CD4-positive, alpha-beta T cell (primary cell): ENCODE data around the gene FUT7. TPM values are rescaled to one million over a fixed set of nuclear protein-coding genes. Genes with fewer than 3 reads are reported as not detected.

Experiments used
- ATAC-seq: fragments of 200-7000 bp; cut with Tn5 transposase; one replicate; pipeline ENCODE4 v1.10.0; 2022; ENCODE audit warnings: mild to moderate bottlenecking; ENCODE audit not compliant: poor library complexity
- CTCF ChIA-PET: fragments of 350-600 bp; sonication (Branson Sonifier 250); formaldehyde crosslinking; loops from one replicate; lab custom pipeline; 2021; ENCODE audit warnings: antibody characterized with exemption, inconsistent platforms; lab: Charles Lee
- POLR2A ChIA-PET: fragments of 350-600 bp; sonication (Branson Sonifier 250); formaldehyde crosslinking; loops from one replicate; lab custom pipeline; 2021; ENCODE audit warnings: antibody characterized with exemption, inconsistent platforms; lab: Charles Lee
- DNase-seq, 14 experiments: peaks; one replicate each; pipeline ENCODE4 v3.0.0-alpha.2; 2013 to 2020; ENCODE audit warnings: mixed read lengths in 2 of 14
- H3K27ac ChIP-seq, 2 donors: one replicate each; pipeline versions ENCODE4 v1.5.1 to v1.7.0; 2013; ENCODE audit warnings: low read length in 2 of 2, low read depth in 1 of 2, mild to moderate bottlenecking in 1 of 2
- H3K27me3 ChIP-seq, 2 experiments: 1 replicate in 1 of 2; 2 replicates in 1 of 2; pipeline versions ENCODE4 v1.6.1 to v1.7.0; 2013; ENCODE audit warnings: low read length in 2 of 2, control low read depth in 1 of 2, mild to moderate bottlenecking in 1 of 2, moderate library complexity in 1 of 2; ENCODE audit not compliant: insufficient read depth in 2 of 2, control insufficient read depth in 1 of 2
- H3K36me3 ChIP-seq: one replicate; pipeline ENCODE4 v1.6.1; 2013; ENCODE audit warnings: low read length, control low read depth; ENCODE audit not compliant: insufficient read depth
- H3K4me1 ChIP-seq: one replicate; pipeline ENCODE4 v1.6.1; 2013; ENCODE audit warnings: low read length, control low read depth; ENCODE audit not compliant: insufficient read depth
- H3K4me3 ChIP-seq: one replicate; pipeline ENCODE4 v1.5.1; 2013; ENCODE audit warnings: mild to moderate bottlenecking, low read length, moderate library complexity
- H3K9me3 ChIP-seq, 2 experiments: 1 replicate in 1 of 2; 2 replicates in 1 of 2; pipeline versions ENCODE4 v1.6.1 to v1.7.0; 2013; ENCODE audit warnings: low read length in 2 of 2, mild to moderate bottlenecking in 2 of 2, control low read depth in 1 of 2, moderate library complexity in 1 of 2; ENCODE audit not compliant: control insufficient read depth in 1 of 2, insufficient read depth in 1 of 2
- H3K27ac Mint-ChIP-seq: one replicate; pipeline ENCODE4 v1.8.0; 2020; ENCODE audit warnings: mixed read lengths
- H3K27me3 Mint-ChIP-seq: one replicate; pipeline ENCODE4 v1.8.0; 2021; ENCODE audit warnings: mixed read lengths
- H3K36me3 Mint-ChIP-seq: one replicate; pipeline ENCODE4 v1.8.0; 2021; ENCODE audit warnings: low read depth, mixed read lengths
- H3K4me1 Mint-ChIP-seq: one replicate; pipeline ENCODE4 v1.8.0; 2021; ENCODE audit warnings: low read depth, mixed read lengths
- H3K4me3 Mint-ChIP-seq: one replicate; pipeline ENCODE4 v1.8.0; 2020; ENCODE audit warnings: mild to moderate bottlenecking, mixed read lengths
- H3K9me3 Mint-ChIP-seq: one replicate; pipeline ENCODE4 v1.8.0; 2020; ENCODE audit warnings: mixed read lengths
- CTCF ChIP-seq: fragments of 200-600 bp; IDR thresholded peaks from one replicate; pipeline ENCODE4 v1.8.0; 2022; ENCODE audit warnings: antibody characterized with exemption, mild to moderate bottlenecking
- intact Hi-C, 2 experiments: fragments of 100-400 bp; cut with DNase I in 1 of 2; cut with micrococcal nuclease in 1 of 2; formaldehyde crosslinking; loops; one replicate each; pipeline versions ENCODE4 v1.15.1 to v1.9.0; 2023 to 2025; cut with DNase I, micrococcal nuclease
- total RNA-seq, 174 experiments: library from RNA in 2 of 174; stranded (reverse) in 2 of 174; gene quantifications; one replicate each; pipeline ENCODE4 v1.2.3 and lab custom pipeline; 2021 to 2026

The FUT7 gene
- total RNA-seq, 2 experiments from 2014 or later, result 1.7 to 1.8 TPM

DNA sequence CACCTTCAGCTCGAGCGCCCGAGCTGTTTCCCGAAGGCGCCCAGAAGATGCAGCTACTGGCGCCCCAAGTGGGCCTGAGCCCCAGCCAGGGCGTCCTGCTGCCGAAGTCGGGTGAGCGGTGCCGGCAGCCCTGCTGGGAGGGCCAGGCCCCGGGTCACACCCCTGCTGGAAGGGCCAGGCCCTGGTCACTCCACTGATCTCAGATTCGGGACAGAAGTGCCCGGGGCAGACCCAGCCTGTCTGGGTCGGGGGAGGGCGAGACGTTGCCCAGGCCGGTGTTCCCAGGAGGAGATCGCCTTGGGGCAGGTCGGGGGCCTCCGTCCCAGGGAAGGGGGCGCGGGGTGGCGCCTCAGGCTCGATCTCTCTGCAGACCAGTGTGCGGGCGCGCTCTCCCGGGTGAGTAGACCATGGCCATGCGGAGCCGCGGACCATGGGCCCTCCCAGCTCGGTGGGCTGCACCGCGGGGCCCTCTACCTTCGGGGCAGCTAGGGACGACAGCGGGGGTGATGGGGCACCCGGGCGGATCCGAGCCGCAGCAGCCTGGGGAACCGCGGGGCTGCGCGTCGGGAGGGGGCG, 46.8 kb downstream of the FUT7 start:
- no peak overlapping the region for H3K4me3 Mint-ChIP-seq
- H3K27me3 ChIP-seq, result peaks cover 20 to 33% of the 10 kb centered on the region in 2 experiments

GRCh38 chr9:136984464-136985026, 47.3 kb downstream of the FUT7 start:
- Histone ChIP-seq H3K4me1 (peaks cover 17% of the 10 kb centered on the region), H3K27me3 (peaks cover 20 to 33% of the 10 kb centered on the region in 2 experiments), H3K9me3 (peaks cover 0 to 14% of the 10 kb centered on the region in 2 experiments), H3K36me3 (no peaks in the 10 kb centered on the region), H3K27ac (no peak overlapping the region), H3K4me3 (no peak overlapping the region)
- H3K36me3 Mint-ChIP-seq, result no peaks in the 10 kb centered on the region
- peaks cover 38% of the 10 kb centered on the region for H3K27me3 Mint-ChIP-seq
- no peaks in the 10 kb centered on the region for H3K9me3 Mint-ChIP-seq
- no peak for TF ChIP-seq CTCF
- H3K27ac Mint-ChIP-seq, result no peak overlapping the region
- no peak overlapping the region for H3K4me3 Mint-ChIP-seq
- DNase-seq, result no peak
- ChIA-PET POLR2A (interaction anchor here (1.5 kb wide), 1 partner anchor 24 kb away, joined by 3 read pairs; no protein-coding TSS in a partner anchor), CTCF (interaction anchor here (1.3 kb wide), 1 partner anchor 143 kb away, joined by 3 read pairs; the partner anchor contains the start of gene AJM1)
- intact Hi-C loops, result no loop called here
- peaks cover 5% of the 10 kb centered on the region for H3K4me1 Mint-ChIP-seq
- ATAC-seq, result no peak

More for the DNA sequence above, 46.8 kb downstream of the FUT7 start:
- Histone ChIP-seq H3K9me3 (peaks cover 0 to 11% of the 10 kb centered on the region in 2 experiments), H3K36me3 (no peaks in the 10 kb centered on the region), H3K4me1 (peaks cover 15% of the 10 kb centered on the region), H3K27ac (no peak overlapping the region), H3K4me3 (no peak overlapping the region)
- peaks cover 38% of the 10 kb centered on the region for H3K27me3 Mint-ChIP-seq
- no peaks in the 10 kb centered on the region for H3K36me3 Mint-ChIP-seq
- no peak for TF ChIP-seq CTCF
- ChIA-PET CTCF (interaction anchor here (1.3 kb wide), 1 partner anchor 143 kb away, joined by 3 read pairs; the partner anchor contains the start of gene AJM1), POLR2A (interaction anchor here (1.5 kb wide), 1 partner anchor 25 kb away, joined by 3 read pairs; no protein-coding TSS in a partner anchor)
- intact Hi-C loops, result no loop called here
- DNase-seq, result no peak
- no peaks in the 10 kb centered on the region for H3K9me3 Mint-ChIP-seq
- H3K4me1 Mint-ChIP-seq, result peaks cover 5% of the 10 kb centered on the region
- ATAC-seq, result peak; percentile 43
- no peak overlapping the region for H3K27ac Mint-ChIP-seq

DNA sequence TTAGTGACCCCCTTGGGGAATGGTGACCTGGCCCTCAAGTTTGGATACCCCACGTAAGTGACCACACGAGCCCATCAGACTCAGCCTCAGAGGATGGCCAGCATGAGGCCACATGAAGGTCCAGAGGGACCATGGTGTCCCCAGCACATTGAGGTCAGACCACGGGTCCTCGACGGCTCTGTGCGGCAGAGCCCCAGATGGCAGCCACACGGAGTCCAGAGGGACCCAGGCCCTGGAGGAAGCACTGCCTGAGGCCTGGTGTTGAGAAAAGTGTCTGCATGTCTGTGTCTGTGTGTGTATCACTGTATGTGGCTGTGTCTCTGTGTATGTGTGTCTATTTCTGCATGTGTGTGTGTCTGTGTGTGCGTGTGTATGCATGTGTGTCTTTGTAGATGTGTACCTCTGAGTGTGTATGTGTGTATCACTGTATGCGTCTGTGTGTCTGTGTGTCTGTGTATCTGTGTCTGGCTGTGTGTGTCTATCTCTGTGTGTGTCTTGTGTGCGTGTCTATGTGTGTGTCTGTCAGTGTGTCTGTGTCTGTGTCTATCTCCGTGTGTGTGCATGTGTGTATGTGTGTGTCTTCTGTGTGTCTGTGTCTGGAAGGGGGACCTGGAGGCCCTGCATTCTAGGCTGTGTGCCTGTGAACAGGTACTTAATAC, 48.1 kb downstream of the FUT7 start:
- no peaks in the 10 kb centered on the region for H3K9me3 Mint-ChIP-seq
- POLR2A ChIA-PET, result no interaction called here
- H3K36me3 Mint-ChIP-seq, result no peaks in the 10 kb centered on the region
- TF ChIP-seq CTCF, result no peak
- ATAC-seq (no peak), DNase-seq (no peak)
- peaks cover 20 to 33% of the 10 kb centered on the region in 2 experiments for H3K27me3 ChIP-seq
- H3K4me3 ChIP-seq, result no peak overlapping the region
- intact Hi-C loops, result no loop called here
- H3K4me1 Mint-ChIP-seq, result peaks cover 5% of the 10 kb centered on the region
- peaks cover 0 to 18% of the 10 kb centered on the region in 2 experiments for H3K9me3 ChIP-seq
- CTCF ChIA-PET, result no interaction called here
- H3K4me3 Mint-ChIP-seq, result peak overlapping the region; percentile 7
- no peak overlapping the region for H3K27ac Mint-ChIP-seq
- H3K27ac ChIP-seq, result no peak overlapping the region
- no peaks in the 10 kb centered on the region for H3K36me3 ChIP-seq
- H3K27me3 Mint-ChIP-seq, result peaks cover 38% of the 10 kb centered on the region
- peaks cover 23% of the 10 kb centered on the region for H3K4me1 ChIP-seq
